ENCODE measurements around the gene CRIM1.

CRIM1 gene

GRCh38 chr2:36477315-36477714, 121.7 kb downstream of the CRIM1 start:
- in situ Hi-C loops (cut with HindIII; ENCODE audit: low sequenced_read_pairs), result no loop called here
- H3K4me3 ChIP-seq (ENCODE audit: low read depth, low read length), result no peak overlapping the region
- no peak for TF ChIP-seq CTCF (IDR thresholded peaks at IDR 0.05; ENCODE audit: low read depth, low read length, missing control alignments)
- no peak for DNase-seq (ENCODE audit: low read depth)

GRCh38 chr2:36477746-36478145, 122.2 kb downstream of the CRIM1 start:
- no peak for DNase-seq (ENCODE audit: low read depth)
- no peak overlapping the region for H3K4me3 ChIP-seq (ENCODE audit: low read depth, low read length)
- in situ Hi-C loops (cut with HindIII; ENCODE audit: low sequenced_read_pairs), result no loop called here
- TF ChIP-seq CTCF (IDR thresholded peaks at IDR 0.05; ENCODE audit: low read depth, low read length, missing control alignments), result no peak

- peak; percentile 91 for DNase-seq (ENCODE audit: low read depth)
Observed at GRCh38 chr2:36478332-36478738, 122.8 kb downstream of the CRIM1 start.

GRCh38 chr2:36478999-36479398, 123.4 kb downstream of the CRIM1 start:
- in situ Hi-C loops (cut with HindIII; ENCODE audit: low sequenced_read_pairs), result no loop called here
- H3K4me3 ChIP-seq (ENCODE audit: low read depth, low read length), result no peak overlapping the region
- DNase-seq (ENCODE audit: low read depth), result no peak
- TF ChIP-seq CTCF (IDR thresholded peaks at IDR 0.05; ENCODE audit: low read depth, low read length, missing control alignments), result no peak

More at GRCh38 chr2:36478332-36478738, 122.8 kb downstream of the CRIM1 start:
- no peak for TF ChIP-seq CTCF (IDR thresholded peaks at IDR 0.05; ENCODE audit: low read depth, low read length, missing control alignments)
- no peak overlapping the region for H3K4me3 ChIP-seq (ENCODE audit: low read depth, low read length)
- in situ Hi-C loops (cut with HindIII; ENCODE audit: low sequenced_read_pairs), result no loop called here

- no peak for DNase-seq (ENCODE audit: low read depth)
Observed at GRCh38 chr2:36479406-36479805, 123.8 kb downstream of the CRIM1 start.

GRCh38 chr2:36480028-36480427, 124.5 kb downstream of the CRIM1 start:
- in situ Hi-C loops (cut with HindIII; ENCODE audit: low sequenced_read_pairs), result no loop called here
- no peak for TF ChIP-seq CTCF (IDR thresholded peaks at IDR 0.05; ENCODE audit: low read depth, low read length, missing control alignments)
- no peak for DNase-seq (ENCODE audit: low read depth)
- no peak overlapping the region for H3K4me3 ChIP-seq (ENCODE audit: low read depth, low read length)

More at GRCh38 chr2:36479406-36479805, 123.8 kb downstream of the CRIM1 start:
- TF ChIP-seq CTCF (IDR thresholded peaks at IDR 0.05; ENCODE audit: low read depth, low read length, missing control alignments), result no peak
- in situ Hi-C loops (cut with HindIII; ENCODE audit: low sequenced_read_pairs), result no loop called here
- H3K4me3 ChIP-seq (ENCODE audit: low read depth, low read length), result no peak overlapping the region

GRCh38 chr2:36480636-36481035, 125.1 kb downstream of the CRIM1 start:
- H3K4me3 ChIP-seq (ENCODE audit: low read depth, low read length), result no peak overlapping the region
- in situ Hi-C loops (cut with HindIII; ENCODE audit: low sequenced_read_pairs), result no loop called here
- no peak for DNase-seq (ENCODE audit: low read depth)
- TF ChIP-seq CTCF (IDR thresholded peaks at IDR 0.05; ENCODE audit: low read depth, low read length, missing control alignments), result no peak
